Gastroesophageal sphincter (tissue), 3 donors: ENCODE results near the gene HDAC8.

Experiments used
- EP300 ChIP-seq: sonication (generic); formaldehyde crosslinking; IDR thresholded peaks from one replicate; pipeline ENCODE4 v1.6.1; 2017; ENCODE audit warnings: antibody characterized with exemption, mild to moderate bottlenecking
- POLR2AphosphoS5 ChIP-seq: sonication (generic); formaldehyde crosslinking; IDR thresholded peaks from one replicate; pipeline ENCODE4 v1.6.1; 2017; ENCODE audit warnings: antibody characterized with exemption
- TF ChIP-seq, protein P1 (sequence below), 4 experiments: fragments of 200-600 bp in 2 of 4; fragments of 450-650 bp in 2 of 4; sonication (generic) in 1 of 4; IDR thresholded peaks; one replicate each; pipeline ENCODE4 v1.5.1; 2017 to 2019; ENCODE audit warnings: antibody characterized with exemption in 4 of 4, mild to moderate bottlenecking in 2 of 4, moderate library complexity in 2 of 4

DNA sequence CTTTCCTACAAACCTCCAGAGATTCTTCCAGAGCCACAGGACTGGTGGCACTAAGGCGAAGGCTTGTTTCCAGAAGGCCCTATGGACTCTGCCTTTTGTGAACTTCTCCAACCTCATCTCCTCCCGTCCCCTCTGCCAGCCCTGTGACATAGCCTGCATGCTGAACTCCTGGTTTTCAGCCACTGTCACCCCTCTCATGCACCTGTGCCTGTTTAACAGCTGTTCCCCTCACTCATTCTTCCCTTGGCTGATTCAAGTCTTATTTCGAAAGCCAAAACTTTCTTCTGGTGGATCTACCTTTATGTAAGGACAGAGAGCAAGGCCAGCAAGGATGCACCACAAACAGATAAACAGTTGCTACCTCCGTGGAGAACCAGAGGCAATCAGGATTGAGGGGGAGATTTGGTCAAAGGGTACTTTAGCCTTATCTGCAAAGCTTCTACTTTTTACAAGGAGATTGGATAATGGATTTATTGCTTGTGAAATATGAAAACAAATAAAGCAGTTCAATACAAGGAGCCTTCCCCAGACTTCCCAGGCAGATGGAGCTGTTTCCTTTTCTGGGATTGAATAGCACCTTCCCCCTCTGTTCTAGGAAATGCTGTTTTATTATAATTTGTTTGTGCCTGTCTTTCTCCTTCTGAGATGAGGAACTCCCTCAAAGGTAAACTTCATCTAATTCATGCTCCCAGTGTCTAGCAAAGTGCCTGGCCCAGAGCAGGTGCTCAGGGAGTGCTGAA is 272.6 kb downstream of the HDAC8 start:
- TF ChIP-seq, protein P1, sequence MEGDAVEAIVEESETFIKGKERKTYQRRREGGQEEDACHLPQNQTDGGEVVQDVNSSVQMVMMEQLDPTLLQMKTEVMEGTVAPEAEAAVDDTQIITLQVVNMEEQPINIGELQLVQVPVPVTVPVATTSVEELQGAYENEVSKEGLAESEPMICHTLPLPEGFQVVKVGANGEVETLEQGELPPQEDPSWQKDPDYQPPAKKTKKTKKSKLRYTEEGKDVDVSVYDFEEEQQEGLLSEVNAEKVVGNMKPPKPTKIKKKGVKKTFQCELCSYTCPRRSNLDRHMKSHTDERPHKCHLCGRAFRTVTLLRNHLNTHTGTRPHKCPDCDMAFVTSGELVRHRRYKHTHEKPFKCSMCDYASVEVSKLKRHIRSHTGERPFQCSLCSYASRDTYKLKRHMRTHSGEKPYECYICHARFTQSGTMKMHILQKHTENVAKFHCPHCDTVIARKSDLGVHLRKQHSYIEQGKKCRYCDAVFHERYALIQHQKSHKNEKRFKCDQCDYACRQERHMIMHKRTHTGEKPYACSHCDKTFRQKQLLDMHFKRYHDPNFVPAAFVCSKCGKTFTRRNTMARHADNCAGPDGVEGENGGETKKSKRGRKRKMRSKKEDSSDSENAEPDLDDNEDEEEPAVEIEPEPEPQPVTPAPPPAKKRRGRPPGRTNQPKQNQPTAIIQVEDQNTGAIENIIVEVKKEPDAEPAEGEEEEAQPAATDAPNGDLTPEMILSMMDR (IDR thresholded peaks at IDR 0.05) = no peak
- TF ChIP-seq POLR2AphosphoS5 (no peak), EP300 (no peak)
